K562 (cell line): Measurements from ENCODE around the gene ALDH16A1. TPM values are rescaled to one million over a fixed set of nuclear protein-coding genes. Genes with fewer than 3 reads are reported as not detected.

Source experiments
- ATAC-seq: fragments of 200-7000 bp; cut with Tn5 transposase; 3 replicates; pipeline ENCODE4 v1.9.1; 2020; ENCODE audit warnings: moderate library complexity
- BruUV-seq: library from RNA; stranded (reverse); fragments of 400-500 nt; replicated peaks from 2 replicates; lab custom pipeline; 2021; lab: Mats Ljungman, UMichigan
- CTCF ChIA-PET: fragments of 300-600 bp; formaldehyde crosslinking; extraction: SDS; loops from one replicate; lab custom pipeline; 2021; ENCODE audit warnings: low intra/inter-chr PET ratio; lab: Yijun Ruan, JAX
- POLR2A ChIA-PET: fragments of 300-600, 350-650 bp; sonication (Branson Sonifier 250); formaldehyde crosslinking; extraction: SDS; loops from one replicate; lab custom pipeline; 2021; ENCODE audit warnings: antibody characterized with exemption, inconsistent platforms; lab: Yijun Ruan, JAX
- DNase-seq, 4 experiments: peaks; one replicate each; pipeline versions ENCODE4 v3.0.0 to v3.0.0-alpha.2; 2011 to 2018; ENCODE audit warnings: low spot score in 3 of 4, mixed read lengths in 3 of 4; ENCODE audit errors: extremely low read depth in 1 of 4
- FAIRE-seq: peaks from 2 replicates; lab custom pipeline; 2011; peaks lifted over from hg19 to GRCh38; lab: Jason Lieb, UNC
- H2AFZ ChIP-seq: 2 replicates; pipeline ENCODE4 v1.6.0; 2011; ENCODE audit warnings: low read depth, low read length, control low read depth, inconsistent platforms
- H3K27ac ChIP-seq: fragments of 200-600 bp; 3 replicates; pipeline ENCODE4 v1.8.0; 2011; ENCODE audit warnings: low read depth, mild to moderate bottlenecking, control low read depth, inconsistent platforms, low read length, moderate library complexity, mixed read lengths; ENCODE audit errors: extremely low read depth
- H3K27me3 ChIP-seq, 2 experiments: fragments of 300-600 bp in 1 of 2; 2 replicates in 1 of 2; 3 replicates in 1 of 2; pipeline versions ENCODE4 v1.6.0 to v1.8.0; 2011; ENCODE audit warnings: inconsistent platforms in 2 of 2, low read length in 2 of 2, mild to moderate bottlenecking in 1 of 2, mixed read lengths in 1 of 2, moderate library complexity in 1 of 2; ENCODE audit not compliant: control insufficient read depth in 2 of 2, insufficient read depth in 2 of 2
- H3K36me3 ChIP-seq: fragments of 300-600 bp; 3 replicates; pipeline ENCODE4 v1.8.0; 2011; ENCODE audit warnings: mild to moderate bottlenecking, low read length, inconsistent platforms; ENCODE audit not compliant: control insufficient read depth, insufficient read depth
- H3K4me1 ChIP-seq, 2 experiments: fragments of 200-600 bp in 1 of 2; replicated peaks in 1 of 2; 2 replicates in 1 of 2; 3 replicates in 1 of 2; pipeline versions ENCODE4 v1.5.1 to v1.8.0; 2011; ENCODE audit warnings: inconsistent platforms in 2 of 2, low read length in 2 of 2, mild to moderate bottlenecking in 1 of 2, mixed read lengths in 1 of 2, moderate library complexity in 1 of 2; ENCODE audit not compliant: control insufficient read depth in 2 of 2, insufficient read depth in 2 of 2
- H3K4me2 ChIP-seq: 2 replicates; pipeline ENCODE4 v1.6.1; 2011; ENCODE audit warnings: low read length, control low read depth, inconsistent platforms, mixed read lengths; ENCODE audit not compliant: insufficient read depth
- H3K4me3 ChIP-seq: fragments of 200-600 bp; sonication (generic), shearing (Covaris generic); 2 replicates; pipeline ENCODE4 v1.5.1; 2016; ENCODE audit warnings: control low read depth, inconsistent platforms
- H3K79me2 ChIP-seq: fragments of 200-600 bp; 3 replicates; pipeline ENCODE4 v1.8.0; 2011; ENCODE audit warnings: low read length, inconsistent platforms; ENCODE audit not compliant: control insufficient read depth, insufficient read depth
- H3K9ac ChIP-seq, 2 experiments: 2 replicates each; pipeline versions ENCODE4 v1.6.0 to v1.6.1; 2011; ENCODE audit warnings: low read depth in 2 of 2, low read length in 2 of 2, control low read depth in 1 of 2, inconsistent platforms in 1 of 2, mild to moderate bottlenecking in 1 of 2, mixed read lengths in 1 of 2; ENCODE audit not compliant: insufficient read depth in 1 of 2
- H3K9me1 ChIP-seq: one replicate; pipeline ENCODE4 v1.6.0; 2011; ENCODE audit warnings: inconsistent platforms, mild to moderate bottlenecking, low read length, moderate library complexity; ENCODE audit not compliant: control insufficient read depth, insufficient read depth
- H3K9me3 ChIP-seq: replicated peaks from 2 replicates; pipeline ENCODE4 v1.5.1; 2011; ENCODE audit warnings: low read depth, low read length, inconsistent platforms; ENCODE audit not compliant: control insufficient read depth, insufficient read depth
- H4K20me1 ChIP-seq: replicated peaks from 2 replicates; pipeline ENCODE4 v1.6.1; 2011; ENCODE audit warnings: low read length, inconsistent platforms, mixed read lengths; ENCODE audit not compliant: control insufficient read depth, insufficient read depth
- FOXM1 ChIP-seq, 2 experiments: fragments of 450-650 bp in 1 of 2; sonication (generic) in 1 of 2; formaldehyde crosslinking in 1 of 2; IDR thresholded peaks; 2 replicates each; pipeline versions ENCODE4 v1.6.1 to v1.9.0; 2017 to 2022; ENCODE audit warnings: low read depth in 2 of 2, mild to moderate bottlenecking in 2 of 2, missing genetic modification reagents in 1 of 2, moderate library complexity in 1 of 2
- HDAC1 ChIP-seq, 2 experiments: fragments of 450-650 bp; IDR thresholded peaks; 2 replicates each; pipeline ENCODE4 v1.6.1; 2016 to 2017; ENCODE audit warnings: inconsistent platforms in 1 of 2, mild to moderate bottlenecking in 1 of 2, moderate library complexity in 1 of 2
- NCOA4 ChIP-seq: fragments of 450-650 bp; IDR thresholded peaks from 2 replicates; pipeline ENCODE4 v1.6.1; 2018; ENCODE audit warnings: mild to moderate bottlenecking; ENCODE audit not compliant: partially characterized antibody
- NKRF ChIP-seq: fragments of 450-650 bp; IDR thresholded peaks from 2 replicates; pipeline ENCODE4 v1.6.1; 2016; ENCODE audit warnings: borderline replicate concordance
- PCBP1 ChIP-seq: fragments of 200-400 bp; formaldehyde crosslinking; IDR thresholded peaks from 2 replicates; pipeline ENCODE4 v1.6.1; 2018; ENCODE audit warnings: mild to moderate bottlenecking, low read depth, low read length; ENCODE audit not compliant: poor library complexity, severe bottlenecking
- PHF8 ChIP-seq: fragments of 200-600 bp; sonication (generic); IDR thresholded peaks from 2 replicates; pipeline ENCODE4 v1.6.1; 2012; ENCODE audit warnings: mixed run types, mild to moderate bottlenecking, inconsistent platforms, low read length, moderate library complexity, borderline replicate concordance
- POLR2A ChIP-seq: fragments of 450-650 bp; conservative IDR thresholded peaks from 2 replicates; pipeline ENCODE4 v1.6.1; 2016
- POLR2G ChIP-seq: fragments of 200-400 bp; formaldehyde crosslinking; IDR thresholded peaks from 2 replicates; pipeline ENCODE4 v1.6.1; 2017; ENCODE audit warnings: low read depth, mild to moderate bottlenecking, antibody characterized with exemption, low read length, moderate library complexity
- RBFOX2 ChIP-seq: fragments of 200-400 bp; formaldehyde crosslinking; IDR thresholded peaks from 2 replicates; pipeline ENCODE4 v1.6.1; 2017; ENCODE audit warnings: low read depth, mild to moderate bottlenecking, low read length, moderate library complexity
- RBM22 ChIP-seq: fragments of 200-400 bp; formaldehyde crosslinking; IDR thresholded peaks from 2 replicates; pipeline ENCODE4 v1.6.1; 2018; ENCODE audit warnings: low read length, low read depth; ENCODE audit not compliant: poor library complexity, severe bottlenecking
- SAFB ChIP-seq: fragments of 200-400 bp; formaldehyde crosslinking; IDR thresholded peaks from 2 replicates; pipeline ENCODE4 v1.6.1; 2017; ENCODE audit warnings: low read depth, low read length, borderline replicate concordance
- UBTF ChIP-seq, 2 experiments: IDR thresholded peaks; 2 replicates each; pipeline ENCODE4 v1.6.1; 2012; ENCODE audit warnings: improper control_type of control experiment in 2 of 2, low read depth in 2 of 2, low read length in 2 of 2, borderline replicate concordance in 1 of 2
- ZNF143 ChIP-seq: sonication (generic); formaldehyde crosslinking; IDR thresholded peaks from 2 replicates; pipeline ENCODE4 v1.9.0; 2022; ENCODE audit warnings: mild to moderate bottlenecking, missing genetic modification reagents
- ZNF197 ChIP-seq: fragments of 200-800 bp; sonication (Bioruptor generic); IDR thresholded peaks from 2 replicates; pipeline ENCODE4 v1.6.1; 2016; ENCODE audit warnings: low read depth, missing genetic modification characterization, missing compliant biosample characterization
- WGBS: fragments of 100-300 bp; shearing (Covaris generic); methylation state at CpG from one replicate; pipeline ENCODE4 v1.1.6; 2016; ENCODE audit warnings: low coverage, mixed read lengths; ENCODE audit not compliant: insufficient coverage; ENCODE audit errors: missing lambda C conversion rate; 5-methylcytosine and 5-hydroxymethylcytosine counted together
- in situ Hi-C: fragments of 300-500 bp; cut with MboI; formaldehyde crosslinking; loops from 4 replicates; pipeline ENCODE4 v1.15.0; 2018; ENCODE audit warnings: inconsistent platforms, mixed read lengths
- intact Hi-C: fragments of 100-400 bp; cut with micrococcal nuclease; formaldehyde crosslinking; loops from 2 replicates; pipeline ENCODE4 v1.14.2; 2022
- polyA plus RNA-seq, 8 experiments: library from polyadenylated mRNA; depleted of rRNA in 4 of 8; stranded (reverse) in 5 of 8; unstranded in 3 of 8; fragments of >200 nt; fragmentation: Nextera tagmentation in 2 of 8; fragmentation: Illumina TruSeq in 1 of 8; extraction: Ambion mirVana in 2 of 8; extraction: Trizol in 1 of 8; gene quantifications; 2 replicates each; pipeline versions ENCODE4 v1.2.1 to v1.2.3, GENCODE V29; 2011 to 2014; ENCODE audit warnings: inconsistent platforms in 1 of 8, missing spikeins in 1 of 8
- total RNA-seq, 7 experiments: library from RNA; depleted of rRNA in 6 of 7; stranded (reverse); fragments of >200 nt in 6 of 7; fragmentation: Illumina TruSeq in 2 of 7; extraction: Trizol in 2 of 7; gene quantifications; 2 replicates each; pipeline versions ENCODE4 v1.2.1 to v1.2.3, GENCODE V29; 2011 to 2021; ENCODE audit warnings: low replicate concordance in 1 of 7

Gene ALDH16A1
- total and polyA plus RNA-seq, 9 of the 15 experiments (the other 6 are each of a cell fraction or from before 2014, with no cell fraction given), result 2.2 to 52.2 (median 7.6) TPM

GRCh38 chr19:49431330-49431749 lies 21.7 kb upstream of the ALDH16A1 start:
- in situ Hi-C loops, result no loop called here
- peak overlapping the region; percentile 72 to 94 for H3K9ac ChIP-seq
- peaks cover 34 to 82% of the 10 kb centered on the region in 2 experiments for H3K4me1 ChIP-seq
- H3K36me3 ChIP-seq, result no peaks in the 10 kb centered on the region; the same call in 2 of the 3 replicates
- POLR2A ChIA-PET, result interaction anchor here (1.0 to 1.6 kb wide), 3 partner anchors 9 to 20 kb away, joined by 4 to 14 read pairs (median 5); partner anchors contain the start of gene SLC17A7
- intact Hi-C loops, result loop anchor here (2.0 kb wide), 1 partner anchor 39 kb away; no protein-coding TSS in a partner anchor
- H3K9me3 ChIP-seq, result no peaks in the 10 kb centered on the region
- FAIRE-seq, result peak; percentile 84
- peak overlapping the region; percentile 93 for H3K4me2 ChIP-seq
- peak; percentile 80 for ATAC-seq
- H3K27me3 ChIP-seq, result no peaks in the 10 kb centered on the region
- H3K9me1 ChIP-seq, result no peaks in the 10 kb centered on the region
- peak overlapping the region; percentile 75 for H3K27ac ChIP-seq
- H3K79me2 ChIP-seq, result peaks cover 9% of the 10 kb centered on the region
- CTCF ChIA-PET, result no interaction called here
- H3K4me3 ChIP-seq, result peak overlapping the region; percentile 50
- WGBS, result 2% methylated on average over 22 of the region's 29 CpGs
- BruUV-seq, result no TSS peak
- peak; percentile 85 to 92 (median 91) for DNase-seq
- H4K20me1 ChIP-seq, result no peaks in the 10 kb centered on the region
- H2AFZ ChIP-seq, result peak overlapping the region; percentile 84
- TF ChIP-seq ZNF197 (no peak), PHF8 (peak; percentile 59; the same call in 1 of the 2 replicates), HDAC1 (IDR thresholded peaks at IDR 0.05) (peak in 1 of 2 experiments; percentile 42; a peak in 1 of 4 replicates), PCBP1 (peak; percentile 28), SAFB (peak; percentile 47; the same call in 1 of the 2 replicates), ZNF143 (no peak), RBM22 (no peak), POLR2A (peak; percentile 85), NCOA4 (no peak), FOXM1 (IDR thresholded peaks at IDR 0.05; ENCODE audit: low read depth) (no peak), FOXM1 (CRISPR knock-in tag; IDR thresholded peaks at IDR 0.05; ENCODE audit: low read depth) (no peak), NKRF (0 out of 2 replicates have a peak, but pooled peaks have one; percentile 13), RBFOX2 (peak; percentile 80), UBTF (IDR thresholded peaks at IDR 0.05; ENCODE audit: borderline replicate concordance in 1 of 2, low read depth in 2 of 2, low read length in 2 of 2) (no peak), POLR2G (peak; percentile 81)
